ENCODE measurements around the gene ANKRD11.

Gene ANKRD11

DNA sequence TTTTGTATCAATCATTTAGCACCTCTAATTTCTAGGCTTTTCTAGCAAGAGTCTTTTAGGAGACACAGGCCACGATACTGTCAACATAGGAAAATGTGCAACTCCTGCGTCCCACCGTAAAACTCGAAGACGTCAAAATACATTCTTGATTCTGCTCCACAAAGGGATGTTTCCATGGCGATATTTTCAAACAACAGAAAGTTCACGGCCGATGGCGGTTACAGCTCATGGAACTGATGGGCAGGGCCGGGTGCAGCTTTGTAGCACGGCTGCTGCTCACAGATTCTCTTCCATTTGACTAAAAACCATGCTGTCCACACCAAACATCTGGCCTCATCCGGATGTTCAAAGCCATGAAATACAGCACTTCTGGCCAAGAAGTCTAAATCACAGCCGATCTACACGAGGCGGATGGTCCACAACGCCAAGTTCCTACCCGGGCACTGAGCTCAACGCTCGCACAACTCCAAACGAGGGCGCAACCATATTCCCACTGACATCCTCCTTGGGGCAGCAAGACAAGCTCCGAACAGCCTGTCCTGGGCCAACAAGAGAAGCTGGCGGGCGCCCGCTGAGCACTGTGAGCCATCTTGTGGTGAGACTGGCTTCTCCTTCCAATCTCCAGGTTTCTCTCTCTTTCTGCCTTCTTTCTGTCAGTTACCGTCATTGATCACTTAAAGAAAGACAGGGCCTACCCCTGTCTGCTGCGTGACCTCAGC lies 193.0 kb downstream of the ANKRD11 start:
- DNase-seq (ENCODE audit: low read depth), result no peak

DNA sequence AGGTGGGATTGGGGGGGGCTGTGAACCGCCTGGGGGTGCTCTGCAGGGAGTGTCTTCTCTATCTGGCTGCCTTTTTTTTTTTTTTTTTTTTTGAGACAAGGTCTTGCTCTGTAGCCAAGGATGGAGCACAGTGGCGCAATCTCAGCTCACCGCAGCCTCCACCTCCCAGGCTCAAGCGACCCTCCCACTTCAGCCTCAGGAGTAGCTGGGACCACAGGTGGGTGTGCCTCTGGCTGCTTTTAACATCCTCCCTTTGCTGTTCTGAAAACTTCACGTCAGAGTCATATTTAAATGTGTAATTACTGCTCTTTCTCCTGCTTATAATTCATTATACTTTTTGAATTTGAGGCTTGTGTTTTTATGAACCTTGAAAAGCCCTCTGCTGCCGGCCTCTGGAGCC lies 194.4 kb downstream of the ANKRD11 start:
- no peak for DNase-seq (ENCODE audit: low read depth)

DNA sequence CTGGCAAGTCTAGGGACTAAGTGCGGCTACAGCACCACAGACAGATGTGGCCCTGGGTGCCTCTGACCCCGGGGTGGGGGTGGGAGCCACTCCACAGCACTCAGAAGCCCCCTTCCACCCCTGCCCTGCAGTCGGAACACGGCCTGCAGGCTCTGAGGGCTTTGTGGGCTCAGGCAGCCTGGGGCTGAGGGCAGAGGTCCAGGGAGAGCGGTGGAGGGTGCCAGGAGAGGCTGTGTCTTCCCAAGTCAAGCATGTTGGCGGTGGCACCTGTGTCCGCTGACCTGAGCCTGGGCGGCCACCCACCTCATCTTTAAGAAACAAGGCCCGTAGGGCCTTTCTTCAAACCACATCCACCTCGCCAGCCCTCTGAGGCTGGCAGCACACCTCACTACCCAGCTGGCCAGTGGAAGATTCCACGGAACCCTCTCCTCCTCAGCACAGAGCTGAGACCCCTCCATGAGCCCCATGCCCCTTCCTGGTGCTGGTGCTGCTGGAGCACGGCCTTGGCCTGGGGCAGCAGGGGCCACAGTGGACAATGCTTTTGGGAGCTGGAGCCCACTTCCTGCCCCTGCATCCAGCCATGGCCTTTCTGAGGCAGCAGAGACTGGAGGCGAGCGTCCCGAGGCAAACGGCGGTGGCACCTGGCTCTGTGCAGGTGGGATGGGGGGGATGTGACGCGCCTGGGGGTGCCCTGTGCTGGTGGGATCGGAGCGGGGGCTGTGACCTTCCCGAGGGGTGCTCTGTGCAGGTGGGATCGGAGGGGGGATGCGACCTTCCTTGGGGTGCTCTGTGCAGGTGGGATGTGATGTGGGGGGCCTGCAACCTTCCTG lies 195.1 kb downstream of the ANKRD11 start:
- DNase-seq (ENCODE audit: low read depth), result no peak

DNA sequence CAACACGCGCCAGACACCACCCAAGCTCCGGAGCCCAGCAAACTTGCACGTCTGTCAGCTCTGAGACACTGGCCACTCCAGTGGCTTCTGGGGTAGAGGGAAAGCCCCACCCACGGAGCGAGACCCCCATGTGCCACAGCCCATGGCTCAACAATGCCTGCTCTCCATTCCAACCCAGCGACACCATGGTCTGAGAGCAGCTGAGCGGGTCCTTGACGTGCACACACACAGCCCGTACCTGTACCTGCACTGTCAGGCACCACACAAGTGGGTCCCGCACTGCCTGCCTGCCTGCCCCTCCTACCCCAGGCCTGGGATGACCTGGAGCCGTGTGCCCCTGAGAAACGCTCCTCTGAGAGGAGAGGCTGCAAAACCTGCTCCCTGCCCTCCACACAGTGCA lies 195.9 kb downstream of the ANKRD11 start:
- DNase-seq (ENCODE audit: low read depth), result no peak

DNA sequence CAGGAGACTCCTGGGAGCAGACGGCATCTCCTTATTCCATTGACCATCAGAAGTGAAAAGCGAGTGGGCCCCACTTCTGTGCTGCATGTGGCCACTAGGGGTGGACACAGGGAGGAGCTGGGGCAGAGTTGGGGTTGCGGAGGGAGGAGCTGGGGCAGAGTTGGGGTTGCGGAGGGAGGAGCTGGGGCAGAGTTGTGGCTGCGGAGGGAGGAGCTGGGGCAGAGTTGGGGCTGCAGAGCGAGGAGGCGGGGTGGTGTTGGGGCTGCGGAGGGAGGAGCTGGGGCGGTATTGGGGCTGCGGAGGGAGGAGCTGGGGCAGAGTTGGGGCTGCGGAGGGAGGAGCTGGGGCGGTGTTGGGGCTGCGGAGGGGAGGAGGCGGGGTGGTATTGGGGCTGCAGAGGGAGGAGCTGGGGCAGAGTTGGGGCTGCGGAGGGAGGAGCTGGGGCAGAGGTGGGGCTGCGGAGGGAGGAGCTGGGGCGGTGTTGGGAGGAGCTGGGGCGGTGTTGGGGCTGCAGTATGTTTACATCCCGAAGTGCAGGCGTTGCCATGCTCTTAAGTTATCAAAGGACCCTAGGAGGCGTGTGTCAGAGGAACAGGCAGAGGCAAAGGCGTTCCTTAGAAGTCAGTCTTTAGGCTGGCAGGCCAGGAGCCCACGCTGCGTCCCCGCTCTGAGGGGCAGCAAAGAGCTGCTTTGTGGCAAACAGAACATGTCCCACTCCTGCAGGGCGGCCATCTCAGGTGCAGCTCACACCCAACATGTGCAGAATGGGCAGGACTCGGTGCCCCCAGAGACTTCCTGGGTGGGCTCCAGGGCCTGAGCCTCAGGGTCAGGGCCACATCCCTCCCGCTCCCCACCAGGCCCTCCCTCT lies 196.9 kb downstream of the ANKRD11 start:
- no peak for DNase-seq (ENCODE audit: low read depth)

DNA sequence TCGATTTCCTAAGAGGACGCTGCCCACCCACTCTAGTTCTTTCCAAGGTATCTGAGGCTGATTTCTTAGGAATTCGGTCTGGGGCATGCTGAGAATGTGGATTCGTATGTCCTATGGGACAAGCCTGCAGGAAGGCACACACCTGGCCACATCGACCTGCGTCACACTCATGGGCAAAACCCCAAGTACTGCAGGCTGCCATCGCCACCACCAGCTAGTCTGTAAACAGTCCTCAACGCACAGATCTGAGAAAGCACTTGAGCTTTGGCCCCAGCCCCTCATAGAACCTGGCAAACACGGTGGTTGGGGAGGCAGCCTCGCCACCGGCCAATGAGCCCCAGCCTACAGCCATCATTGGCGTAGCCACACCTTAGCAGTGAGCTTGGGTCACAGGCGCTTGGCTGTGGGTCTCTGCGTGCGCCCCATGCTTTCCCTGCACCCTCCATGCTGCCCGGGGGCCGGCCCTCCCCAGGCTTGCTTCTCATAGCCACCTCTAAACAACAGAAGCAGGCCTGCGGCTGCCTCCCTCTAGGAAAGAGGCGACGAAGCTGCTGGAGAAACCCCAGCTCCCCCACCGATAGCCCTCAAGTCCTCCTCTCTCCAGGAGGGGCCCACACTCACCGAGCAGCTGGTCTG lies 197.8 kb downstream of the ANKRD11 start:
- DNase-seq (ENCODE audit: low read depth), result no peak

DNA sequence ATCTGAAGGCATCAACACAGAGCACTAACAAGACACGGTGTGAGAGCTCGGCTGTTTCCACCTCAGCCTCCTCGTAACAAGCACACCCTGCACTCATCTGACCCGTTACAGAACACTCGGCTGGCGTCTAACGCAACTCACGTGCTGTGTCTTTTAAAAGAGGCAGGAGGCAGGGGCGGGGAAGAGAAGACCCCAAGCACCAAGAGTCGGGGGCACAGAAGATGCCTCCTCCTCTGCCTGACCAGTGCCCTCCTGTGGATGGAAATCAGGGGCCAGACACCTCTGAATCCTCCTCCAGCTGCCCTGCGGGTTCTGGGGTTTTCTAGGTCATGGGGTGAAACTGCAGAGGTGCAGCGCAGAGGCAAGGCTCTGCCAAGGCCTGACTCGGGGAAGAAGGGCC lies 198.6 kb downstream of the ANKRD11 start:
- no peak for DNase-seq (ENCODE audit: low read depth)

DNA sequence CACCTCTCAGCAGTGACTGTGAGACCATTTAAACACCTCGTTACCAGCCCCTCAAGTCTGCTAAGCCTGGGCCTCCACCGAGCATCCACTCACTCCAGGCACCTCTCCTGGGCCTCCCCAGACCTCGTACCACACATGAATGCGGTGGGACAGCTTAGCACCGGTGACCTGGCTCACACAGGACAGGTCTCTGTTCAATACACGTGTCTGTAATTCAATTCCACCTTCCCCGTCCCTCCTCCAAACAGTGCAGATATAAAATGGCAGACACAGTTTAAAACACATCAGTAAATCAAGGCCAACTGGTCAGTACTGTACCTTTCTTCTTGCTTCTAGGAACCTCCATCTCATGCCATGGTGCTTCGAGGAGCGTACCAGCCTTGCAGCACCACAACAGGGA lies 199.0 kb downstream of the ANKRD11 start:
- DNase-seq (ENCODE audit: low read depth), result no peak

DNA sequence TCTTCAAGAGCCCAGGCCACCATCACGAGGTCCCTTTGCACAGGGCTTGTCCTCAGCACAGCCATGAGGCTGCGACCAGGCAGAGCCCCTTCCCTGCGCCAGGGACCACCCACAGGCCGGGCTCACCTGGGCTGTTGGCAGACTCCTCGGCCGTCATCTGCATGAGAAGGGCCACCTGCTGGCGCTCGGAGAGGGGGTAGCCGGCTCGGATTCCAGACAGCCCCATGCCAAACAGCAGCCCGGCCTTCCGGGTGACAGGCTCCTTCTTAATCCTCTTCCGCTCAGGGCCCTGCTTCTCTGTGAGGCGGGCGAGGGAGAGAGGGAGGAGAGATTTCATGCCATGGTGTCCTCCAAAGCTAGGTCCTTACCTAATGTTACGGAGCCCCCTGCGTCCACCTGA lies 199.5 kb downstream of the ANKRD11 start:
- no peak for DNase-seq (ENCODE audit: low read depth)

DNA sequence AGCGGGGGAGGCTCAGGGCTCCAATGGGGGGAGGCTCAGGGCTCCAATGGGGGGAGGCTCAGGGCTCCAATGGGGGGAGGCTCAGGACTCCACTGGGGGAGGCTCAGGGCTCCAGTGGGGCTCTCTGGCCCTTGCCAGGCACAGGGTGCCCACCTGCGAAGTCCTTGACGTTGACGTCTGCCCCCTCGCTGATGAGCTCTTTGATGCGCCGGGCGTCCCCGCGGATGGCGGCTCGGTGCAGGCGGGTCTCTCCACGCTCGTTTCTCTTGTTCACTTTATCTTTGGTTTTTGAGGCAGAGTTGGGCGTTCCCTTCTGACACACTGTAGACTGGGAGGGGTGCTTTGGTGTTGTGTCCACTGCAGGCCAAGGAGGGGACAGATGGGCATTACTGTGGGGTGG lies 199.9 kb downstream of the ANKRD11 start:
- no peak for DNase-seq (ENCODE audit: low read depth)

DNA sequence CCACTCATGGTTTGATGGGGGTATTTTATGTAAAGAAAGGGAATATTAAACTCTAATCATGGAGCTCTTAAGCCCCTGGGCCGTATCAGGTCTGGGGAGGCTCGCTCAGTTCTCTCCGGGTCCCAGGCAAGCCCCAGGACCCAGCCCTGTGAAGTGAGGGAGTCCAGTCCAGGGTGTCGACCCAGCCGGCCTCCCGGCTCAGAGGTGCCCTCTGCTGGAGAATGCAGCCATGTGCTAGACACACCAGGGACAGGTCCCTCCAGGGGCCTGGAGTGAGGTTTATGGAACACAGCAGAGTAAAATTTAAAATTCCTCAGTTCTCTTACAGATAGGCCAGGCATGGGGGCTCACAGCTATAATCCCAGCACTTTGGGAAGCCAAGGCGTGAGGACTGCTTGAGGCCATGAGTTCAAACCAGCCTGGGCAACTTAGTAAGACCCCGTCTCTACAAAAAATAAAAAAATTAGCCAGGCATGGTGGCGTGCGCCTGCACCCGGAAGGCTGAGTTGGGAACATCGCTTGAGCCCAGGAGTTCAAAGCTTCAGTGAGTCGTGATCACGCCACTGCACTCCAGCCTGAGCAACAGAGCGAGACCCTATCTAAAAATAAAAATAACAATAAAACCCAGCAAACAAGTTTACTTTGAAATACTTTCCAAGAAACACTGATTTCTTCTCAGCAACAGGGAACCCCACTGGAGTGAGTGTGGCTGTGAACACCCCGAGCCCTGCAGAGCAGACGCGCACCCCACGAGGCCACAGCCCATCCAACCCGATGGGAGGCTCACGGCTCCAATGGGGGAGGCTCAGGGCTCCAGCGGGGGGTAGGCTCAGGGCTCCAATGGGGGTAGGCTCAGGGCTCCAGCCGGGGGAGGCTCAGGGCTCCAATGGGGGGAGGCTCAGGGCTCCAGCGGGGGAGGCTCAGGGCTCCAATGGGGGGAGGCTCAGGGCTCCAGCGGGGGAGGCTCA lies 200.6 kb downstream of the ANKRD11 start:
- peak; percentile 32 for DNase-seq (ENCODE audit: low read depth)

DNA sequence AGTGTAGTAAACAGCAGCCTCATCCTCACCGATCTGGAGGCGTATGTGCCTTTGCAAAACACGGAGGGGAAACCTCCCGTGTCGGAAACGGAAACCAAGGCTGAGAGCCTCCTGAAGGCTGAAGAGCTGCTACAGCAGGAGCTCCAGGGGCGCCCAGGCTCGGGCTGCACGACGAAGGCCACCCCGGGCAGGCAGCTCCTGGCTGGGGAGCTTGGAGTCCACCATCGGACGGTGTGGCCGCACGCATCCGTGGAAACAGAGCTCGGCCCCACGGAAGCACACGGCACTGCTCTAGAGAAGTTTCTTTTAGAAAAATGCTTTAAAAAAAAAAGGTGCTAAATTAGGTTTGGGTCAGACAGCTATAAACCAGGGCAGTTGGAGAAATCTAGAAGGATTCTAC lies 201.4 kb downstream of the ANKRD11 start:
- DNase-seq (ENCODE audit: low read depth), result no peak

DNA sequence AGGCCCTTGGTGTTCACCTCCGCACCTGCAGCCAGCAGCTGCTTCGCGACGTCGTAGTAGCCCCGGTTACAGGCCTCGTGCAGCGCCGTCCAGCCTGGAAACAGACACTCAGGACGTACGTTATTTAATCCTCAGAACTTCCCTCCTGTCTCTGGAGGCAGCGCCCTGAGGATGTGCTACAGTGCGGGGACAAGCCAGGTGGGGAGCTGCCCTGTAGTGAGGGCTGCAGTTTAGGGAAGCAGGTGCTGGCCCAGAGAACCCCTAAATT lies 201.8 kb downstream of the ANKRD11 start:
- no peak for DNase-seq (ENCODE audit: low read depth)

DNA sequence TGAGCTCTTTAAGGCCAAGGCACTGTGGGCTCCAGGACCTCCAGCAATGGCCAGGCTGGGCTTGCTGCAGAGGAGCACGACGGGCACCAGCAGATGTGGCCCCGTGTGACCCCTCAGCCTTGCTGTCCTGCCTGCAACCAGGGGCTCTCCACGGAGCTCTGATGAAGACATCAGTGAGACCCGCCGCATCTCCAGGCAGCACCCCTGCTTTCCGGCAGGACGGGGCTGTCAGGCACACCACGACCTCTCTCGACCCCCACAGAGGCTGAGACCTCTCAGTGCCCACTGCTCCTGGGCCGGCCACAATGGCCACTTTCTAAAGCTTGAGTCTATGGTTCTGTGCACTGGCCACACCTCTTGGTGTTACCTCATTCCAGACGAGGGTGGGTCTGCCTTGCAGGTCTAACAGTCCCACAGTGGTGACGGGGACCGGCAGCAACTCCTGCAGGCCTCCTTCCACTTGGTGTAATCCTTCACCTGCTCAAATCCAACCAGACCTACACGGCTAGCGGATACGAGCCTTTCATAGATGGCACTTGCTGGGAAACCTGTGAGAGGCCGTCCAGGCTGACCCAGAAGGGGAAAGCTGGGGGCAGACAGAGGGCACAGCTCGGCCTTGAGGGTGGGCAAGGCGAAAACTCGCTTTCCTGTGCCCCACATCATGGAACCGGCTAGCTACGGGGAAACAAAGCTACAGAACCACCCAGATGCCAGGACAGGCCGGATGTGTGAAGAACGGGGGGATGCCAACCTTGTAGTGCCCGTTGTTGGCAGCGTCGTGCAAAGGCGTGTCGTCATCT lies 202.4 kb downstream of the ANKRD11 start:
- DNase-seq (ENCODE audit: low read depth), result no peak

DNA sequence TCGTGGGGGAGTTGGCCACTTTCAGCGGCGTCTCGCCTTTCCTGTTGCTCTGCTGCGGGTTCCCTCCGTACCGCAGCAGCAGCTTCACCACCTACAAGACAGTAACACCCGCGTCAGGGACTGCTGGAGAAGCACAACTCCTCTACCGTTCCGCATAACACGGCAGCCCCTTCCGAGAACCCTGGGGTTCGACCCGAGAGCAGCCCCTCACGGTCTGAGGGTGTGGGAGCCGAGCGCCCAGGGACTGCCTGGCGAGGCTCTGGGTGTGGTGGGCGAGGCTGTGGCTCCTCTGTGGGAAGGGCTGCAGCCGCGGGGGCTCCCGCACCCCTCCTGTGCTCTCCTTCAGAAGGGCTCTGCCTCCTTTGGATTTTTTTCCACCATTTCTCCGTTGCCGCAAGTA lies 204.3 kb downstream of the ANKRD11 start:
- no peak for DNase-seq (ENCODE audit: low read depth)

DNA sequence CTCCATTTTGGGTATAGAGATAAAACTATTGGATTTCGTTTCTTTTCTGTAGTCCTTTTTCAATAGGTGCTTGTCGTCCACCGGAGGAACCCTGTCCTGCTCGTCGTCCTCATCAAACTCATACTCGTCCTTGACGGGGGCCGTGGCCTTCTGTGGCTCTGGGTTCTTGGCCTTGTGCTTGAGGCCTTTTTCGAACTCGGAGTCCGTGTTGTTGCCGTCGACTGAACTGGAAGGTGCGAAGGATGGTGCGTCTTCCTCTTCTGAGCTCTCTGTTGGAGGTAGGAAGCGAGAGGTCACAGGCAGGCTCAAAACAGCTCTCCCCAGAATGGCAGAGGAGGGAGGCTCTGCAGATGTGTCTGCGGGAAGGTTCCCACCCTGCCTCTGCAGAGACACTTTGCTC lies 205.0 kb downstream of the ANKRD11 start:
- no peak for DNase-seq (ENCODE audit: low read depth)

DNA sequence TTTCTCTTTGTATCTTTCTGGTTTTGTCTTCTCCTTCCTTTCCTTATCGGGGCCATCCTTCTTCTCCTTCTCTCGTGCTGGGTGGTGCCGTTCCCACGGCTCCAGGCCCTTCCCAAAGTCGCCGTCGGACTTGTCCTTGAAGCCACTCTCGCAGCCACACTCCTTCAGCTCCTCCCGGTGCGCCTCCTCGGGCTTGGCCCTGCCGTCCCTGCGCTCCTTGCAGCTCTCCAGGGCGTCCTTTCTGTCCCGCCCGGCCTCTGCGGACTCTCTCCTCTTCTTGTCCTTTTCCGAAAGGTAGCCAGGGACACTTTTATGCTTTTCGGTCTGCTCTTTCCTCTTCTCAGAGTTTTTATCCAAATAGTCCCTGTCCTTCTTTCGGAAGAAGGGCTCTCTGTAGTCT lies 206.9 kb downstream of the ANKRD11 start:
- no peak for DNase-seq (ENCODE audit: low read depth)

DNA sequence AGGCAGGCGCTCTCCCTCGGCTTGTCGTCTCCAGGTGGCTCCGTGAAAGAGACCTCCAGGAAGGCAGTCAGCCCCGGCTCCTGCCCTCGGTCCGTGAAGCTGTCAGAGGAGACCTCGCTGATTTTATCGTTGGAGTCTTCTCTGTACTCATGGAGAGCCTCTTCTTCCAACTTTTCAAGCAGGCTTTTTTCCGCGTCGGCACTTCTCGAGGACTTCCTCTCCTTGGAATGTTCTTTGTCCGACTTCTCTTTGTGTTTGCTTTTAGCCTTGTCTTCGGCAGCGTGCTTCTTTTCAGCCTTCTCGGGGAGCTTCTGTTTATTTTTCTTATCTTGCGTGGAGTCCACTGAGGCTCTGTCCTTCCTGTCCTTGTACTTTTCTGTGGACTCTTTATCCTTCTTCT lies 207.8 kb downstream of the ANKRD11 start:
- no peak for DNase-seq (ENCODE audit: low read depth)

DNA sequence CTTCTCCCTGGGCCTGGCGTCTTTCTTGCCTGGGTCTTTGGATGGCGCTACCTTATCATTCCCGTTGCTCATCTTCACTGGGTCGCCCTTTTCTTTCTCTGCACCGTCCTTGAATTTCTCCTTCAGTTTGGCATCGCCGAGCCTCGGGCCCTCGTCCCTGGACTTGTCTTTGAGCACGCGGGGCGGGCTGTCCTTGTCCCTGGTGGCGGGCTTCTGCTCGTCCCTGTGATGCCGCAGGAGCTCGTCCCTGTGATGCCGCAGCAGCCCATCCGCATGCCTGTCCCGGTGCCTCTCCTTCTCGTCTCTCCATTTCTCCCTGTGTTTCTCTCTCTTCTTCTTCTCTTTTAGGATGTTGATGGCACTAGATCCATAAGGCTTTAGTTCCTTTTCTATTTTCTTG lies 208.5 kb downstream of the ANKRD11 start:
- DNase-seq (ENCODE audit: low read depth), result no peak

DNA sequence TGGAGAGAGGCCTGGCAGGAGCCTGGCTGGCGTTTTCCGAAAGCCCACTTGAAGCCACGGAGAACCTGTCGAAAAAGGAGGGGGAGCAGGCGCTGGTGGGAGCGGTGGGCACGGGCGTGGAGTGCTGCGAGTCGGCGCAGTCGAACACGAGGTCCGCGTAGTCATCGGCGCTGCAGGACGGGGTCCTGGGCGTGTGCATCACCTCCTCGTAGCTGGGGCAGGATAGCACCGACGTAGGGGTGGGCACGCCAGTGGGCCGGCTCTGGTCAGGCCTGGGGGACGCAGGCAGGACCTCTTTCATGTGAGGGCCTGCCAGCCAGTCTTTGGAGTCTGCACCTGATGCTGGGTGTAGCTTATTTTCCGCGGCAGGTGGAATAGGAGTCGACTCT lies 209.2 kb downstream of the ANKRD11 start:
- DNase-seq (ENCODE audit: low read depth), result no peak
